Measurements from ENCODE around the gene STK11.

The STK11 gene

DNA sequence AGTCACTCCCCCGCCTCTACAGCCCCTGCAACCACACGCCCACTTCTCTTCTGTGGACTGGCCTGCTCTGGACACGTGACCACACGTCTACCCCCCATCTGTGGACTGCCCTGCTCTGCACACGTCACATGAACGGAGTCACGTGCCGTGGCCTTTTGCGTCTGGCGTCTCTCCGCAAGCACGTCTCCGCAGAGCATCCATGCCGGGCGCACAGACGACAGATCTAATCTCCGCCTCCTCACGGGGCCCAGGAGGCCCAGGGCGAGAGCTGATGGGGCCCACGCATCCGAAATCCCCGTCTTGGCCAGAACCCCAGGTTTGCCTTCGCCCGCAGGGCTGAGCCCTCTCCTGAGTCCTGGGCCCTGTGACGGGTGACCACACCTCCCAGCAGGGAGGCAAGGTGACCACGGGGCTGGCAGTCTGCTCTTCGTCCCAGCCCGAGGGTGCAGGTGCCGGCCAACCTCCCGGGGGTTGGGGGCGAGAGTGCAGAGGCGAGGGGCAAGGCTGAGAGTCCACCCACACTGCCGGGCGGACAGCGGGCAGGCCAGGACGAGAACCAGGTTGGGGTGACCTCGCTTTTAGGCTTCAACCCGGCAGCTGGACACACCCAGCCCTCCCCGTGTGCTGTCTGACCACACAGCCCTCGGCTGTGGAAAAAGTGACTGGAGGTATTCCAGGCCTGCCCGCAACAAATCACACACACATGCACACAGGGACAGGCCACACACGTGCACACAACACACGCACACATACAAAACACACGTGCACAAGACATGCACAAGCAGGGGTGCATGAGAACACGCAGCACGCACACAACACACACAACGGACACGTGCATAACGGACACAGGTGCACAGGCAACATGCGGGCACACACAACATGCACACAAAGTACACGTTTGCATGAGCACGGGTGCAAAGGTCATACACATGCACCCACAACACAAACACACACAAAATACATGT, 35.4 kb upstream of the STK11 start:
- H3K4me3 ChIP-seq (replicated peaks; ENCODE audit: low read depth, low read length), result no peak overlapping the region
- no peak for DNase-seq (ENCODE audit: extremely low read depth, low read depth)
- TF ChIP-seq, protein P1, sequence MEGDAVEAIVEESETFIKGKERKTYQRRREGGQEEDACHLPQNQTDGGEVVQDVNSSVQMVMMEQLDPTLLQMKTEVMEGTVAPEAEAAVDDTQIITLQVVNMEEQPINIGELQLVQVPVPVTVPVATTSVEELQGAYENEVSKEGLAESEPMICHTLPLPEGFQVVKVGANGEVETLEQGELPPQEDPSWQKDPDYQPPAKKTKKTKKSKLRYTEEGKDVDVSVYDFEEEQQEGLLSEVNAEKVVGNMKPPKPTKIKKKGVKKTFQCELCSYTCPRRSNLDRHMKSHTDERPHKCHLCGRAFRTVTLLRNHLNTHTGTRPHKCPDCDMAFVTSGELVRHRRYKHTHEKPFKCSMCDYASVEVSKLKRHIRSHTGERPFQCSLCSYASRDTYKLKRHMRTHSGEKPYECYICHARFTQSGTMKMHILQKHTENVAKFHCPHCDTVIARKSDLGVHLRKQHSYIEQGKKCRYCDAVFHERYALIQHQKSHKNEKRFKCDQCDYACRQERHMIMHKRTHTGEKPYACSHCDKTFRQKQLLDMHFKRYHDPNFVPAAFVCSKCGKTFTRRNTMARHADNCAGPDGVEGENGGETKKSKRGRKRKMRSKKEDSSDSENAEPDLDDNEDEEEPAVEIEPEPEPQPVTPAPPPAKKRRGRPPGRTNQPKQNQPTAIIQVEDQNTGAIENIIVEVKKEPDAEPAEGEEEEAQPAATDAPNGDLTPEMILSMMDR (IDR thresholded peaks at IDR 0.05; ENCODE audit: low read depth, low read length, missing control alignments), result no peak

DNA sequence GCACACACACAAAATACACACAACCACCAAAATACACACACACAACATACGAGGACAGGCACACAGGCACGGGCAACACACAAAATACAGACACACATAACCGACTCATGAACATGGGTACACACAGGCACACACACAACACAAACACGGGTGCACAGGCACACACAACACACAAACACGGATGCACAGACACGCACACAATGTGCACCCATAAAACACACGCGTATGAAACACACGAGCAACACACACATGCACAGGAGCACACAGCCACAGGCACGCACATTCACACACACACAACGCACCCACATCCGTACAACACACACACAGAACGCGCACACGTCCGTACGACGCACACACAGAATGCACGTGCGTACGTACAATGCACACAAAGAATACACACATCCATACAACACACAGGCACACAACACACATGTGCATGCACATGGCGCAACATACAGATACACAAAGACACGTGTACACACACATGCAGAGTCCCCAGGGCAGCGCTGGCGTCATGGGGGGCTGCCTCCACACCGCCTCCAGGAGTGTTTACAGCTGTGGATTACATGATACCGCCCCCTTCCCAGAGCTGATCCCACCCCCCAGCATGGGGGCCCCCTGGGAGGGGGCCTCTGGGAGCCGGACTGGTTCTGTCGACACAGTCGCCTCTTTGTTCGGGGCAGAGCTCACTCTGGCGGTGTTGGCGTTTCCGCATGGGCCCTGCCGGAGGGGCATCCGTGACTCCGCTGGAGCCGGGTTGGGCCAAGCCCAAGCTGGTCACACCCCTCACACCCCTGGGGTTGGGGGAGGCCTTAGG, 34.4 kb upstream of the STK11 start:
- no peak for DNase-seq (ENCODE audit: extremely low read depth, low read depth)
- peak overlapping the region; percentile 87 for H3K4me3 ChIP-seq (replicated peaks; ENCODE audit: low read depth, low read length)
- TF ChIP-seq, protein P1 (IDR thresholded peaks at IDR 0.05; ENCODE audit: low read depth, low read length, missing control alignments), result no peak

DNA sequence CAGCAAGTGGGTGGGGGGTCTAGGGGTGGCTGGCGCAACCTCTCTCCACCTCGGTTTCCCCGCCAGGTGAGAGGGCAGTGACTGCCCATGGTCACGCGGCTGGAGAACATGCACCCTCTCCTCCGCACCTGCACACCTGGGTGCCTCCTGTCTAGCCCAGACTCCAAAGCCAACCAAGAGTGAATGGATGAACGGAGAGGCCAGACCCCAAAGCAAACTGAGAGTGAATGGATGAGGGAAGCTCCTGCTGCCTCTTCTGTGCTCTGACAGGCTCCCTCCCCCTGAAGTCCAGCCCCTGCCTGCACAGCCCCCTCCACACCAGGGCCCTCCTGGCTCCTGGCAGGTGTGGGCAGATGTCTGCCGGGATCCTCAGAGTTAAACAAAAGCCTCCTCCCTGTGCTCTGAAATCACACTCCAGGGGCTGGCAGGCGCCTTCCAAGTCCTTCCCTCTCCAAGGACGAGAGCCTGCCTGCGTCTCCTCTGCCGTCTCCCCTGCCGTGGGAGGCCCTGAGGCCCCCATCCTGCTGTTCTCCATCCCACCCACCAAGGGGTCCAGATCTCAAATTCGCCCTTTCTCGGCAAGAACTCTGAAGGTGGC, 33.7 kb upstream of the STK11 start:
- H3K4me3 ChIP-seq (replicated peaks; ENCODE audit: low read depth, low read length), result peak overlapping the region; percentile 87
- DNase-seq (ENCODE audit: extremely low read depth, low read depth), result no peak
- TF ChIP-seq, protein P1 (IDR thresholded peaks at IDR 0.05; ENCODE audit: low read depth, low read length, missing control alignments), result no peak

DNA sequence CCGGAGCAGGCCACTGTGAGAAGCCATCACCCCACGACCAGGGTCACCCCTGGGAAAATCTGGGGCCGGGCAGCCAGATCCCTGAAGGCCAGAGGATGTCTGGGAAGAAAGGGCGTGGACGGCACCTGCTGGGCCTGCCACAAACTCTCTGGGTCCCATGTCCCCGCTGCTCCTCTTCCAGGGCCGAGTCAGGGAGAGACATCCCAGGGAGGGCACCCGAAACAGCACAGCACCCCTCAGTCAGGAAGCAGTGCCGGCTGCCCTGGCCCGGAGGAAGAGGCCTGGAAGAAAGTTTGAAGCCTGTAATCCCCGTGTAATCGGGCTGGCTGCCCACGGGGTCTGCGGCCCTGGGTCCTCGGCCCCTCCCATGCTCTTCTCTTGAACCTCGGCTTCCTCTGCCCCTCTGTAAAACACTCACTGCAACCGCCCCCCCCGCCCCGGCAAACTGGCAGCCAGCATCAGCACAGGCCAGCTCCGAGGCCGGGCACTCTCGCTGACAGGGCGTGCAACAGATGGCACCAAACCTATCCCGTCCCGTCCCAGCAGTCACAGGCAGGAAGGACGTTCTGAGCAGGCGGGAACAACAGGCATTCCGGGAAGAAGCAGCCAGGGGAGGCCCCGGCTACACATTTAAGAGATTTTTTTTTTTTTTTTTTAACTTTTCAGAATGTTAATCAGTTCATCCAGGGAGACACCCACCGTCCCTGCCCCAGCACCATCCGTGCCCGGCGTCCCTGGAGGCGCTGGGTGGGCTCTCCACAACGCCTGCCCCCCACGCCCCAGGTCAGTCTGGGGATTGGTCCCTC, 33.0 kb upstream of the STK11 start:
- TF ChIP-seq, protein P1 (IDR thresholded peaks at IDR 0.05; ENCODE audit: low read depth, low read length, missing control alignments), result no peak
- DNase-seq (ENCODE audit: extremely low read depth, low read depth), result no peak
- peak overlapping the region; percentile 87 for H3K4me3 ChIP-seq (replicated peaks; ENCODE audit: low read depth, low read length)

DNA sequence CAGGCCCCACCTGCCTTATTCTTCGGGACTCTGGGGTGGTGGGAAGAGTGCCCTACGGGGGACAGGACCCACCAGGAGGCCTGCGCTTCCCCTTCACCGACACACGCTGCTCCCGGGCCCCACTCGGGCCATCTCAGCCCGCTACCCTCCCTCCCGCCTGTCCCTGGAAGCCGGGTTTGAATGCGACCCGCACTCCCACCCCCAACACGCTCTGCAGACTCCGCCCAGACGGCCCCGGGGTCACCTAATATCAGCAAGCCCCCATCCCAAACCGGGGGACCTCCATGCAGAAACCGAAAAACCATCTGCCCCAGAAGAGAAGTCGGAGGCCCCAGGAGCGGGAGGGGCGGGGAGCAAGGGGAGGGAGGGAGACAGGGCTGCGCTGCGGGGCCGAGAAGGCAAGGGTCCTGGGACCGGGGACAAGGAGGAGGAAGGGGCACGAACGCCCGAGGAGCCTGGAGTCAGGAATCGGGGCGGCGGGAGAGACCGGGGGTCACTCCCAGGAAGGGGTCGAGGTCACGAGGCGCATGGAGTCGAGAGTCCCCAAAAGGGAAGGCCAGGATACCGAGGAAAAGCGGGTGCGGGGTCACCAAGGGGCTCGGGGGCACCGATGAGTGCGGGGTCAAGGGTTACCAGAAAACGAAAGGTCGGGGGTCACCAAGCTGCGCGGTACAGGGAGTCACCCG, 32.3 kb upstream of the STK11 start:
- peak overlapping the region; percentile 87 for H3K4me3 ChIP-seq (replicated peaks; ENCODE audit: low read depth, low read length)
- DNase-seq (ENCODE audit: extremely low read depth, low read depth), result no peak
- TF ChIP-seq, protein P1 (IDR thresholded peaks at IDR 0.05; ENCODE audit: low read depth, low read length, missing control alignments), result no peak

All from HFF-Myc (cell line).